Measurements from ENCODE around the gene SQSTM1.

SQSTM1 gene

GRCh38 chr5:179819296-179820126 is 1.2 kb upstream of the SQSTM1 start:
- peak in 1 of 2 experiments; percentile 78 for DNase-seq (ENCODE audit: low spot score in 2 of 2)
- Histone ChIP-seq H3K4me3 (peak overlapping the region; percentile 55), H3K4me1 (peaks cover 34% of the 10 kb centered on the region), H3K36me3 (replicated peaks) (peaks cover 42% of the 10 kb centered on the region), H3K9me3 (no peaks in the 10 kb centered on the region), H3K27me3 (ENCODE audit: low read depth) (no peaks in the 10 kb centered on the region)
- in situ Hi-C loops (cut with MboI; ENCODE audit: low sequenced_read_pairs): no loop called here

GRCh38 chr5:179820127-179820482 is 600 bp upstream of the SQSTM1 start:
- Histone ChIP-seq H3K4me1 (peaks cover 34% of the 10 kb centered on the region), H3K4me3 (peak overlapping the region; percentile 55), H3K36me3 (replicated peaks) (peaks cover 44% of the 10 kb centered on the region), H3K27me3 (ENCODE audit: low read depth) (no peaks in the 10 kb centered on the region), H3K9me3 (no peaks in the 10 kb centered on the region)
- in situ Hi-C loops (cut with MboI; ENCODE audit: low sequenced_read_pairs): no loop called here
- DNase-seq (ENCODE audit: low spot score in 2 of 2): no peak

GRCh38 chr5:179821298-179822058 is 773 bp downstream of the SQSTM1 start:
- Histone ChIP-seq H3K27me3 (ENCODE audit: low read depth) (no peaks in the 10 kb centered on the region), H3K36me3 (replicated peaks) (peaks cover 51% of the 10 kb centered on the region), H3K4me1 (peaks cover 34% of the 10 kb centered on the region), H3K4me3 (peak overlapping the region; percentile 55), H3K9me3 (no peaks in the 10 kb centered on the region)
- in situ Hi-C loops (cut with MboI; ENCODE audit: low sequenced_read_pairs): no loop called here
- peak; percentile 76 to 96 for DNase-seq (ENCODE audit: low spot score in 2 of 2)

- peaks cover 34% of the 10 kb centered on the region for H3K4me1 ChIP-seq
- no peaks in the 10 kb centered on the region for H3K27me3 ChIP-seq (ENCODE audit: low read depth)
- no peaks in the 10 kb centered on the region for H3K9me3 ChIP-seq
- H3K36me3 ChIP-seq (replicated peaks): peaks cover 56% of the 10 kb centered on the region
- DNase-seq (ENCODE audit: low spot score in 2 of 2): no peak
- in situ Hi-C loops (cut with MboI; ENCODE audit: low sequenced_read_pairs): no loop called here
- peak overlapping the region; percentile 55 for H3K4me3 ChIP-seq
Observed at GRCh38 chr5:179822059-179822432, 1.3 kb downstream of the SQSTM1 start.

GRCh38 chr5:179822444-179822990 is 1.8 kb downstream of the SQSTM1 start:
- Histone ChIP-seq H3K9me3 (no peaks in the 10 kb centered on the region), H3K4me3 (peak overlapping the region; percentile 55), H3K4me1 (peaks cover 34% of the 10 kb centered on the region), H3K36me3 (replicated peaks) (peaks cover 61% of the 10 kb centered on the region), H3K27me3 (ENCODE audit: low read depth) (no peaks in the 10 kb centered on the region)
- in situ Hi-C loops (cut with MboI; ENCODE audit: low sequenced_read_pairs): no loop called here
- no peak for DNase-seq (ENCODE audit: low spot score in 2 of 2)

- Histone ChIP-seq H3K9me3 (no peaks in the 10 kb centered on the region), H3K36me3 (replicated peaks) (peaks cover 76% of the 10 kb centered on the region), H3K27me3 (ENCODE audit: low read depth) (no peaks in the 10 kb centered on the region), H3K4me3 (no peak overlapping the region), H3K4me1 (peaks cover 23% of the 10 kb centered on the region)
- in situ Hi-C loops (cut with MboI; ENCODE audit: low sequenced_read_pairs): no loop called here
- no peak for DNase-seq (ENCODE audit: low spot score in 2 of 2)
Observed at GRCh38 chr5:179823937-179824744, 3.4 kb downstream of the SQSTM1 start.

GRCh38 chr5:179824745-179825112 is 4.0 kb downstream of the SQSTM1 start:
- H3K9me3 ChIP-seq: no peaks in the 10 kb centered on the region
- in situ Hi-C loops (cut with MboI; ENCODE audit: low sequenced_read_pairs): no loop called here
- peaks cover 78% of the 10 kb centered on the region for H3K36me3 ChIP-seq (replicated peaks)
- peaks cover 17% of the 10 kb centered on the region for H3K4me1 ChIP-seq
- no peak for DNase-seq (ENCODE audit: low spot score in 2 of 2)
- H3K4me3 ChIP-seq: no peak overlapping the region
- H3K27me3 ChIP-seq (ENCODE audit: low read depth): no peaks in the 10 kb centered on the region

- Histone ChIP-seq H3K4me3 (no peak overlapping the region), H3K9me3 (no peaks in the 10 kb centered on the region), H3K27me3 (ENCODE audit: low read depth) (no peaks in the 10 kb centered on the region), H3K36me3 (replicated peaks) (peaks cover 81% of the 10 kb centered on the region), H3K4me1 (peaks cover 9% of the 10 kb centered on the region)
- DNase-seq (ENCODE audit: low spot score in 2 of 2): no peak
- in situ Hi-C loops (cut with MboI; ENCODE audit: low sequenced_read_pairs): no loop called here
Observed at GRCh38 chr5:179825655-179826182, 5.0 kb downstream of the SQSTM1 start.

GRCh38 chr5:179827680-179828079 is 7.0 kb downstream of the SQSTM1 start:
- H3K36me3 ChIP-seq (replicated peaks): peaks cover 96% of the 10 kb centered on the region
- no peak for DNase-seq (ENCODE audit: low spot score in 2 of 2)
- no peaks in the 10 kb centered on the region for H3K27me3 ChIP-seq (ENCODE audit: low read depth)
- H3K9me3 ChIP-seq: no peaks in the 10 kb centered on the region
- no peak overlapping the region for H3K4me3 ChIP-seq
- no peaks in the 10 kb centered on the region for H3K4me1 ChIP-seq
- in situ Hi-C loops (cut with MboI; ENCODE audit: low sequenced_read_pairs): no loop called here

- H3K27me3 ChIP-seq (ENCODE audit: low read depth): no peaks in the 10 kb centered on the region
- DNase-seq (ENCODE audit: low spot score in 2 of 2): no peak
- in situ Hi-C loops (cut with MboI; ENCODE audit: low sequenced_read_pairs): no loop called here
- no peak overlapping the region for H3K4me3 ChIP-seq
- peaks cover 96% of the 10 kb centered on the region for H3K36me3 ChIP-seq (replicated peaks)
- no peaks in the 10 kb centered on the region for H3K9me3 ChIP-seq
- no peaks in the 10 kb centered on the region for H3K4me1 ChIP-seq
Observed at GRCh38 chr5:179828756-179829421, 8.2 kb downstream of the SQSTM1 start.

GRCh38 chr5:179829732-179830435 is 9.2 kb downstream of the SQSTM1 start:
- H3K9me3 ChIP-seq: no peaks in the 10 kb centered on the region
- in situ Hi-C loops (cut with MboI; ENCODE audit: low sequenced_read_pairs): no loop called here
- H3K27me3 ChIP-seq (ENCODE audit: low read depth): no peaks in the 10 kb centered on the region
- no peak for DNase-seq (ENCODE audit: low spot score in 2 of 2)
- no peak overlapping the region for H3K4me3 ChIP-seq
- no peaks in the 10 kb centered on the region for H3K4me1 ChIP-seq
- H3K36me3 ChIP-seq (replicated peaks): peaks cover 90% of the 10 kb centered on the region

- Histone ChIP-seq H3K36me3 (replicated peaks) (peaks cover 84% of the 10 kb centered on the region), H3K4me3 (no peak overlapping the region), H3K9me3 (no peaks in the 10 kb centered on the region), H3K4me1 (no peaks in the 10 kb centered on the region), H3K27me3 (ENCODE audit: low read depth) (no peaks in the 10 kb centered on the region)
- in situ Hi-C loops (cut with MboI; ENCODE audit: low sequenced_read_pairs): no loop called here
- no peak for DNase-seq (ENCODE audit: low spot score in 2 of 2)
Observed at GRCh38 chr5:179830818-179831468, 10.2 kb downstream of the SQSTM1 start.

Measured in HAP-1 (cell line).